ENCODE measurements around the gene ADAMTSL3.

DNA sequence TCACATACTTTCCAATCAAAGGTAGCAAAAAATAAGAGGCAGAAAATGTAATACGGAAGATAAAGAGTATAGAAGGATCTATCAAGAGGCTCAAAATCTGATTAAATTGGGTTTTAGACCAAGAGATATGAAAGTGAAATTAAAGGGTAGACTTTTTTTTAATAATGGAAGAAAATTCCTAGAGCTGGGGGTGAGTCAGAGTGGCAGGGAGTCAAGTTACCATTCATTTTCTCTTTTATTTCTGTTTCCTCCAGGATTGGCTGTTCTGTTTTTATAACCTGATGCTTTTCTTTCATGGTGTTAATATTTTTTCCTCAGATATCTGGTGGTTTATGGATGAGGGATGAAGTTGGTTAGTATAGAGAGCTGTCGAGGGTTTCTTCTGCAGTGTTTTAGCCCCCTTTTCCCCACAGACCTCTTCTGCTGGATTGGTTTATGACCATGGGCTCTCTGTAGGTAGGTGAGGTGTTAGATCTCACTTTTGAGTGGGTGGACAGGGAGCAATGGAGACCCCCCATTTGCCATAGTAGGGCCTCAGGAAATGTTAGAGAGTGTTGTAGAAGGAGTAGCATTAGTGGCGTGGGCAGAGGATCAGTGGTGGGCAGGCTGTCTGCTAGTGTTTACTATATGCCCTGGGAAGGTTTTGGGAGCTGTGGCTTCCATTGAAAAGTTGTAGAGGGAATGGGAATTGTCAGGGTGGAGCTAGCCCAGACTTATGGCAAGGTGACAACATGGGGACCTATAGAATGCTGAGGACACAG, 380.1 kb downstream of the ADAMTSL3 start:
- TF ChIP-seq, protein P1, sequence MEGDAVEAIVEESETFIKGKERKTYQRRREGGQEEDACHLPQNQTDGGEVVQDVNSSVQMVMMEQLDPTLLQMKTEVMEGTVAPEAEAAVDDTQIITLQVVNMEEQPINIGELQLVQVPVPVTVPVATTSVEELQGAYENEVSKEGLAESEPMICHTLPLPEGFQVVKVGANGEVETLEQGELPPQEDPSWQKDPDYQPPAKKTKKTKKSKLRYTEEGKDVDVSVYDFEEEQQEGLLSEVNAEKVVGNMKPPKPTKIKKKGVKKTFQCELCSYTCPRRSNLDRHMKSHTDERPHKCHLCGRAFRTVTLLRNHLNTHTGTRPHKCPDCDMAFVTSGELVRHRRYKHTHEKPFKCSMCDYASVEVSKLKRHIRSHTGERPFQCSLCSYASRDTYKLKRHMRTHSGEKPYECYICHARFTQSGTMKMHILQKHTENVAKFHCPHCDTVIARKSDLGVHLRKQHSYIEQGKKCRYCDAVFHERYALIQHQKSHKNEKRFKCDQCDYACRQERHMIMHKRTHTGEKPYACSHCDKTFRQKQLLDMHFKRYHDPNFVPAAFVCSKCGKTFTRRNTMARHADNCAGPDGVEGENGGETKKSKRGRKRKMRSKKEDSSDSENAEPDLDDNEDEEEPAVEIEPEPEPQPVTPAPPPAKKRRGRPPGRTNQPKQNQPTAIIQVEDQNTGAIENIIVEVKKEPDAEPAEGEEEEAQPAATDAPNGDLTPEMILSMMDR (conservative IDR thresholded peaks at IDR 0.05): no peak
- no peak for TF ChIP-seq ZFX (IDR thresholded peaks at IDR 0.05)

All from C4-2B (cell line).